ENCODE measurements around the gene CHTF8.

GRCh38 chr16:69111876-69112230, 20.5 kb downstream of the CHTF8 start:
- TF ChIP-seq, protein P1, sequence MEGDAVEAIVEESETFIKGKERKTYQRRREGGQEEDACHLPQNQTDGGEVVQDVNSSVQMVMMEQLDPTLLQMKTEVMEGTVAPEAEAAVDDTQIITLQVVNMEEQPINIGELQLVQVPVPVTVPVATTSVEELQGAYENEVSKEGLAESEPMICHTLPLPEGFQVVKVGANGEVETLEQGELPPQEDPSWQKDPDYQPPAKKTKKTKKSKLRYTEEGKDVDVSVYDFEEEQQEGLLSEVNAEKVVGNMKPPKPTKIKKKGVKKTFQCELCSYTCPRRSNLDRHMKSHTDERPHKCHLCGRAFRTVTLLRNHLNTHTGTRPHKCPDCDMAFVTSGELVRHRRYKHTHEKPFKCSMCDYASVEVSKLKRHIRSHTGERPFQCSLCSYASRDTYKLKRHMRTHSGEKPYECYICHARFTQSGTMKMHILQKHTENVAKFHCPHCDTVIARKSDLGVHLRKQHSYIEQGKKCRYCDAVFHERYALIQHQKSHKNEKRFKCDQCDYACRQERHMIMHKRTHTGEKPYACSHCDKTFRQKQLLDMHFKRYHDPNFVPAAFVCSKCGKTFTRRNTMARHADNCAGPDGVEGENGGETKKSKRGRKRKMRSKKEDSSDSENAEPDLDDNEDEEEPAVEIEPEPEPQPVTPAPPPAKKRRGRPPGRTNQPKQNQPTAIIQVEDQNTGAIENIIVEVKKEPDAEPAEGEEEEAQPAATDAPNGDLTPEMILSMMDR (IDR thresholded peaks at IDR 0.05; ENCODE audit: poor library complexity), result no peak
- no peak for TF ChIP-seq EZH2 (IDR thresholded peaks at IDR 0.05; ENCODE audit: borderline replicate concordance)
- TF ChIP-seq EZH2phosphoT487 (IDR thresholded peaks at IDR 0.05; ENCODE audit: low read depth, severe bottlenecking, unreplicated experiment), result no peak
